DMS 273 (cell line): Measurements from ENCODE around the gene GSTM5.
"Not testable (repeated sequence)": the region's sequence is repeated elsewhere in the genome, so short reads cannot be mapped to it uniquely, and the experiment has no call there.

Source experiments
- DNase-seq: peaks from one replicate; lab custom pipeline; 2025; ENCODE audit not compliant: unreplicated experiment; lab: John Stamatoyannopoulos, UW

The GSTM5 gene

DNA sequence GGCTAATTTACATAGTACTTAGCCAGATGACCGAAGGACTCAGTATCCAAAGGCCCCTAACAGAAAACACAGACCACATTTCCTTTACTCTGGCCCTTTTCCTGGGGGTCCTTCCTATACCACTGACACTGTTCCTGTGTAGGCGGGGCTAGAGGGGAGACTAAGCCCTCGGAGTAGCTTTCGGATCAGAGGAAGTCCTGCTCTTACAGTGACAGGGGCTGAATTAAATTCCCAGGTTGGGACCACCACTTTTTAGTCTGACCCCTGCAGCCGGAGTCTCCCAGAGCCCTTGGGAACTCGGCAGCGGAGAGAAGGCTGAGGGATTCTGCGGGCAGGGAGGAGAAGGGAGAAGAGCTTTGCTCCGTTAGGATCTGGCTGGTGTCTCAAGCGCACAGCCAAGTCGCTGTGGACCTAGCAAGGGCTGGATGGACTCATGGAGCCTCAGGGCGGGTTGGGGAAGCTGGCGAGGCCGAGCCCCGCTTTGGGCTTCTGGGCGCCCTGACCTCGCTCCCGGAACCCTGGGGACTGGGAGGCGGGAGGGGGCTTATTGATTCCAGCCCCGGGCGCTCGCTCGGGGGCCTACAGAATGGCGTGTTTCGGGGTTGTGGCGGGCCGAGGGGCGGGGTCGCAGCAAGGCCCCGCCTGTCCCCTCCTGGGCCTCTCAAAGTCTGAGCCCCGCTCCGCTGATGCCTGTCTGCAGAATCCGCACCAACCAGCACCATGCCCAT lies at the start of gene GSTM5:
Gene GSTM5, plus strand, starts transcription at position 659 of the 728 bp plus-strand sequence. Its CDS starts 62 bp downstream, at position 721.
- not testable (repeated sequence) for DNase-seq

DNA sequence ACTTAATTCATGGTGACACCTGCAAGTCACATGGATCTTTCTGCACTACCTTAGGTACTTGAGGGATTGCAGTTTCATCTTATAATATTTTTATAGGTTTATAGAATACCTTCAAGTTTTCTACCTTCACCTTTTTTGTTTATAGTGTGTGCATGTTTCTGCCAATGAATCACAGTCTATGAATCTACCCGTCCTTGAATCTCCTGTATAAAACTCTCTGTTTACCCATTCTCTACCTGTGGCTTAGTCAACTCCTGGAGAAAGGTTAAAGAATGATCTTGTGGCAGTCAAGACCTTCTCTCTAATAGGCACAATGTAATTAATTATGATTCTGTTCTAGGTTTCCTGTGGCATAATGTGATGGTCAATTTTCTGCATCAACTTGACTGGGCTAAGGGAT lies 47.4 kb upstream of the GSTM5 start:
- no peak for DNase-seq

DNA sequence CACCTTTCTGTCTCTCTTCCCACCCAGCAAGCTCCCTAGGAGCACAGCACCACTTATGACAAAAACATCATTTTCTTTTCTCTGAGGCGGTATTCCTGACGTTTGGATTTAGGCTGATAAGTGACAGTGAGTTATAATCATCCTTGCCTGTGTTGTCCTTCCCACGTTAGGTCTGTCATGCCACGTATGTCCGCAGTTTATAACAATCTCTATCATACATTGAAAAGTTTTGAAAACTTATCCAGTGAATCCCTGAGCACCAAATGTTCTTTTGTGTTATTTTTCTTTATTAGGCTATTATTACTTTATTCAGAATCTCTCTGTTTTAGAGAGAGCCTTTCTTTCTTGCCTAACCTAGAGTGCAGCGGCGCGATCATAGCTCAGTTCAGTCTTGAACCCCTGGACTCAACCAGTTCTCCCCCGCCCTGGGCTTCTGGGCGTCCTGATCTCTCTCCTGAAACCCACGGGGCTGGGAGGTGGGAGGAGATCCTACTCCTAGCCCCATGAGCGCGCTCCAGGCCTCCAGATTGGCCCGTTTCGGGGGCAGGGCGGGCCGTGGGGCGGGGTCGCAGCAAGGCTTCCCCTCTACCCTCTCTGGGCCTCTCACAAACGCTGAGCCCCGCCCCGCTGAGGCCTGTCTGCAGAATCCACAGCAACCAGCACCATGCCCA lies 44.5 kb upstream of the GSTM5 start, which contains the start of gene GSTM2:
Gene GSTM2, plus strand, starts transcription at position 606 of the 671 bp plus-strand sequence. Its CDS starts 59 bp downstream, at position 665.
- peak; percentile 96 for DNase-seq

DNA sequence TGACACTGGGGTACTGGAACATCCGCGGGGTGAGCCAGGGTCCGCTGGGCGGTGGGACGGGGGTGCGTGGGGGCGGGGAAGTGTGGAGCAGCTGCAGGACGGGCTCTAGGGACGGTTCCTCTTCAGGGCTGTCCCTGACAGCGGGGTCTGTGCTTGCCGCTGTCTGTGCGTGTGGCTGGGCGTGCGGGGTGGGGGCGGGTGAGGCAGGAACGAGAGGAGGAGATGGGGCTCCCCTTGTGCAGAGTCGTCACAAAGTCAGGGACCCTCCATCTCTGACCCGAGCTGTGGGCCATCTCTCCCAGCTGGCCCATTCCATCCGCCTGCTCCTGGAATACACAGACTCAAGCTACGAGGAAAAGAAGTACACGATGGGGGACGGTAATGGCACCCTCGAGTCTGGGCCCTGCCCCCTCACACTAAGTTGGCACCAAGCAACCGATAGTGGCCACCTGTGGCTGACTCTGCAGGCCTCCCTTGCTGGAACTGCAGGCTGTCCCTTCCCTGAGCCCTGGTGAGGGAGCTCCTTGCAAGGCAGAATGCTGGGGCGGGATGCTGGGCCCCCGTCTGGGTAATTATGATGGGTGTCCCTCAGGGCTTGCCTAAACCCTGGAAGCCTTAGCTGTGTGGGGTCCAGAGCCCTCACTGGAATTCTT lies 43.8 kb upstream of the GSTM5 start:
- peak; percentile 35 for DNase-seq

- DNase-seq: no peak
Observed at GRCh38 chr1:109669246-109669948, 42.7 kb upstream of the GSTM5 start.

DNA sequence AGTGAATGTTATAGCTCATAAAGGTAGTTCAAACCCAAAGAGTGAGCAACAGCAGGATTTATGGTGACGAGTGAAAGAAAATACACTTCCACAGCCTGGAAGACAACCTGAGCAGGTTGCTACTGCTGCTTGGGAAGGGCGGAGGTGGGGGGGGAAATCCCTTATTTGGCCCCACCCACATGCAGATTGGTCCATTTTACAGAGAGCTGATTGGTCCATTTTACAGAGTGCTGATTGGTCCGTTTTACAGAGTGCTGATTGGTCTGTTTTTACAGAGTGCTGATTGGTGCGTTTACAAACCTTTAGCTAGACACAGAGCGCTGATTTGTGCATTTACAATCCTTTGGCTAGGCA lies 42.1 kb upstream of the GSTM5 start:
- not testable (repeated sequence) for DNase-seq

DNA sequence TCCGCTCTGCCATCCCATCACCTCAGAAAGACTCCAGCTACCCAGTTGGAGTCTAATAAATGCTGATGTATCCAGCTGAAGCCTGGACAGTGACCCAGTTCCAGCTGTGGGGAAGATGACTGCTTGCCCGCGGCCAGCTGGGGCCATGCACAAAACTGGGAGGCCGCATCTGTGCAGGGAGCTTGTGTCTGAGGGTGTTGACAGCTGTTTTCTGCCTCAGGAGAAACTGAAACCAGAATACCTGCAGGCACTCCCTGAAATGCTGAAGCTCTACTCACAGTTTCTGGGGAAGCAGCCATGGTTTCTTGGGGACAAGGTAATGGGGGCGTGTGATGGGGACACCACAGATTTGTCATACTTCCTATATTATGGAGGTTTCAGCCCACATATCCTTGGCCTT lies 41.0 kb upstream of the GSTM5 start:
- DNase-seq: no peak

DNA sequence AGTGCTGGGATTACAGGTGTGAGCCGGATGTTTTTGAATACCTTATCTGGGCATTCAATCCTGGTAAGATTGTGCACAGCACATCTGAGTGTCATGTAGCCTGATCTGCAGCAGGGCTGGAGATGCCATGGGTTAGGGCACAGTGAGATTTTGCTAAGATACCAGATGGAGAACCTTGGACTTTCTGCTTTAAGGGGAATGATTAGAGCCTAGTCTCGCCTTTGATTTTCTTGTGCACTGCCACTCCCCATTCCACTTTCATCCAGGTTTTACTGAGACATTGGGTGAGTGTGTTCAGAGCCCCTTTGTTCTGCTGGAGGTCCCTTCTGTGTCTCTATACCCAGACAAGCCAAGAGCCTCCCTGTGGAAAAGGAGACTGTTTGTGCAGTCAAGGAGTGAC lies 38.2 kb upstream of the GSTM5 start:
- not testable (repeated sequence) for DNase-seq

GRCh38 chr1:109676683-109677381 lies 35.2 kb upstream of the GSTM5 start:
- DNase-seq: not testable (repeated sequence)

- DNase-seq: no peak
Observed at GRCh38 chr1:109677459-109677858, 34.6 kb upstream of the GSTM5 start.

DNA sequence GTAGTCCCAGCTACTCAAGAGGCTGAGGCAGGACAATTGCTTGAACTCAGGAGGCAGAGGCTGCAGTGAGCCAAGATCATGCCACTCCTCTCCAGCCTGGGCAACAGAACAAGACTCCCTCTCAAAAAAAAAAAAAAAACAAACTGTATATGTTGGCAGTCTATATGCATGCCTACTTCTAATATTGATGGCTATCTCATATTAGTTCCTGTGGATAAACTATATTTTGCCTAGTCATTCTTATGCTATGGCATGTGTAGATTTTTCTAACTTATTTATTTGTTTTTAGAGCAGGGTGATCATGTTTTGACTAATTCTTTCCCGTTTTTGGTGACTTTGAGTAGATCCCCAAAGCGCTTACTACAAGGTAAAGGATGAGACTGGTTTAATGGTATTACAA lies 33.4 kb upstream of the GSTM5 start:
- DNase-seq: not testable (repeated sequence)

- DNase-seq: not testable (repeated sequence)
Observed at GRCh38 chr1:109684777-109685176, 27.3 kb upstream of the GSTM5 start.

GRCh38 chr1:109685399-109685798 lies 26.7 kb upstream of the GSTM5 start:
- not testable (repeated sequence) for DNase-seq

DNA sequence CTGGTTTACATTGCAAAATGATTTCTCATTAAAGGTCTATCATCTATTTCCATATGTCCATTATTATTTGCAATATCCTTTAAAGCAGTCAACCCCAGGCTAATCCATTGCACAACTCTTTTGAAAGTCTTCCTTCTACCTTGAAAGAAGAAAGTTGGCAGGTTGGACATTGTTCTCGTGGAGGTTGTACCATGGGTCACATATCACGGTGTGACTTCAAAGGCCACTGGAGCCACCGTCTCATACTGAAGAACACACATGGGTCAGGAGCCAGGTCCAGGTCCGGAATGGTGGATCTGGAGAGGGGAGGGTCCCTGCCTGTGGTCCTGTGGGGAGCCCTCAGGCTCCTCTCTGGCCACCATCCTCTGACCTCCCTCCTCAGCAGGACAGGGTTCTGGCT lies 26.2 kb upstream of the GSTM5 start:
- not testable (repeated sequence) for DNase-seq

GRCh38 chr1:109687109-109687508 lies 24.9 kb upstream of the GSTM5 start:
- not testable (repeated sequence) for DNase-seq

- DNase-seq: peak; percentile 90
Observed at GRCh38 chr1:109687641-109688499, 24.2 kb upstream of the GSTM5 start, which contains the start of gene GSTM1. Gene GSTM1, plus strand, starts transcription at chr1:109687817. Its CDS starts 57 bp downstream, at chr1:109687874.

DNA sequence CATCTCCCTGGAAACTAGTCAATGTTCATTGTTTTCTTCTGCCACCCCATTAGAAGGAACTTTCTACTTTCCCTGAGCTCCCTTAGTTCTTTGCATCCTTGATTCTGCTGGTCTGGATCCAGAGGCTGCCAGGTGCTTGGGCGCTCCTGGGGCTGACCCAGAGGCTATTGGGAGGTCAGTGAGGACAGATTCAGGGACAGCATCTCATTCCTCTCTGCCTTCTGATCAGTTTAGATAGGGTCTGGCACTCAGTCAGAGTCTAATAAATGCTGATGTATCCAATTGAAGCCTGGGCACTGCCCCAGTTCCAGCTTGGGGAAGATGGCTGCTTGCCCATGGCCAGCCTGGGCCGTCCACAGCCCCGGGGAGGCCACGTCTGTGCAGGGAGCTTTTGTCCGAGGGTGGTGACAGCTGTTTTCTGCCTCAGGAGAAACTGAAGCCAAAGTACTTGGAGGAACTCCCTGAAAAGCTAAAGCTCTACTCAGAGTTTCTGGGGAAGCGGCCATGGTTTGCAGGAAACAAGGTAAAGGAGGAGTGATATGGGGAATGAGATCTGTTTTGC lies 22.1 kb upstream of the GSTM5 start:
- DNase-seq: no peak

GRCh38 chr1:109691759-109692158 lies 20.3 kb upstream of the GSTM5 start:
- DNase-seq: no peak

- DNase-seq: not testable (repeated sequence)
Observed at GRCh38 chr1:109694400-109694799, 17.7 kb upstream of the GSTM5 start.
